ENCODE data around the gene KLF16. TPM values are rescaled to one million over a fixed set of nuclear protein-coding genes. Genes with fewer than 3 reads are reported as not detected.

KLF16 gene
- total RNA-seq, 1 donor from 2014 or later = 5.3 TPM

DNA sequence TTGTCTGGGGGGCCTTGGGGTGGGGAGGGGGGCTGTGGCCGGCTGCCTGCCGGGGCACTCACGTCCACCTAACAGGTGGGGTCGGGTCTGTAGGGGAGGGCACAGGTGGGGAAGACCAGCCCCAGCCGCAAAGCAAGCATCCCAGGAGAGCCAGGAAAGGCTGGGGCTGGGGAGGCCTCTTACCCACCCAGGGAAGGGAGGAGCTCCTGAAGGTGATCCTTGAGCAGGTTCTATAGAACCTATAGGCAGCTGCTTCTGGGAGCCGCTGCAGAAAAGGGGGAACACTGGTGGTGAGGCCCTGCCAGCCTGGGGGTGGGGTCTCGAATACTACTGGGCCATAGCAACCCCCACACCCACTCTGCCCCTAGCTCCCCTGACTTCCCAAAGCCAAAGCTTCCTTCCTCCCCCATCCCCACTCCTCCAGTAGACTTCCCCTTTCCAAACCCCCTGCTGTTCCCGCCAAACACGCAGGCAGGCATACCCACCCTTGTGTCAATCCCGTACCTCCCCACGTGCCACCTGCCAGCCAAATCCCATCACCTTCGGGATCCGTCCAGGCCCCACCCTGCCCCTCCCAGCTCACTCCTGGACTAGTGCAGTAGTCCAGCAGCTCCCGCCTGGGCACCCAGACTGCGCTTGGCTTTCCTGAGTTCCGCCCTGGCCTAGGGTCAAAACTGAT lies 5.6 kb downstream of the KLF16 start:
- DNase-seq (ENCODE audit: low read depth) = no peak
- FAIRE-seq = no peak
- H3K4me3 ChIP-seq (ENCODE audit: low read depth, low read length) = peak overlapping the region; percentile 45

DNA sequence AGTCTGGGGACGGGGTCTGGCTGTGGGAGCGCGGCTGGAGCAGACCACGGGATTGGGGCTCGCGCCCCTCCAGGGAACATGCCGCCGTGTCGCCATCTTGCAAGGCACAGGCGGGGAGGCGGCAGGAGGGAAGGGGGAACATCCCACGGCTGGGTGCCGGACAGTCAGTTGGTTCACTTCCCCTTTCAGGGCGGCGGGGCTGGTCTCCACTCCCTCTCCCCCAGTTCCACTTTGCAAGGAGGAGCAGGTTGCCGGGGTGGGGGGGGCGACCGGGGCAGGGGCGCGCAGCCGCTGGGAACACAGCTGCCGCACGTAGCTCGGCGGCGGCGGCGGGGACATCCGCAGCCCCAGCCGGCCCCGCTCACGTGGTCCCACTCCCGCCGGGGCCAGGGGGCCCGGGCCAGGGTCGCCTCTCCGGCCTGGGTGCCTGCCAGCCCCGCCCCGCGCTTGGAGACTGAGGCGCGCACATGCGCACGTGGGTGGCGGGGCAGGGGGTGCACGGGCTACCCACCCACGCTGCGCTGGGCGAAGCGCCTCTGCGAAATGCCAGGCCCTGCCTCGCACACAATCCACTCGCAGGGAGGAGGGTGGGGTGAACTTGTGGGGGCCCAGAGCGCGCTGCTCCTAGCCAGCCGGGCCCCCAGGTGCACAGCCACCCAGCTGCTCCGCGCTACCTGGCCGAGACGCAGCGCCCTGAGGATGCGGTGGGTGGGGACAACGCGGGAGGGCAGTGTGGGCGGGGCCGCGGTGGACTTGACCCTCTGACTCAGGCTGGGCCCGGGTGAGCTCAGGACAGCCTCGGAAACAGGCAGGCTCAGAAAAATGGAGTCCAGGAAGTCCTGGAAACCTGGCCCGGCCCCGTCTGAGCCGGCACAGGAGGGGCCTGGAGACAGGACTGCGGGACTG lies 6.4 kb downstream of the KLF16 start:
- peak overlapping the region; percentile 45 for H3K4me3 ChIP-seq (ENCODE audit: low read depth, low read length)
- H3K27me3 ChIP-seq (ENCODE audit: control insufficient read depth, insufficient read depth, low read length) = no peaks in the 10 kb centered on the region
- peaks cover 2% of the 10 kb centered on the region for H3K36me3 ChIP-seq (ENCODE audit: control insufficient read depth, insufficient read depth, low read length)
- no peak for TF ChIP-seq CTCF (IDR thresholded peaks at IDR 0.05; ENCODE audit: insufficient read depth, low read length, severe bottlenecking)
- no peak for FAIRE-seq
- peak; percentile 78 for DNase-seq (ENCODE audit: low read depth)

More for the DNA sequence above, 5.6 kb downstream of the KLF16 start:
- Histone ChIP-seq H3K27me3 (ENCODE audit: control insufficient read depth, insufficient read depth, low read length) (no peaks in the 10 kb centered on the region), H3K36me3 (ENCODE audit: control insufficient read depth, insufficient read depth, low read length) (peaks cover 2% of the 10 kb centered on the region)
- no peak for TF ChIP-seq CTCF (IDR thresholded peaks at IDR 0.05; ENCODE audit: insufficient read depth, low read length, severe bottlenecking)

DNA sequence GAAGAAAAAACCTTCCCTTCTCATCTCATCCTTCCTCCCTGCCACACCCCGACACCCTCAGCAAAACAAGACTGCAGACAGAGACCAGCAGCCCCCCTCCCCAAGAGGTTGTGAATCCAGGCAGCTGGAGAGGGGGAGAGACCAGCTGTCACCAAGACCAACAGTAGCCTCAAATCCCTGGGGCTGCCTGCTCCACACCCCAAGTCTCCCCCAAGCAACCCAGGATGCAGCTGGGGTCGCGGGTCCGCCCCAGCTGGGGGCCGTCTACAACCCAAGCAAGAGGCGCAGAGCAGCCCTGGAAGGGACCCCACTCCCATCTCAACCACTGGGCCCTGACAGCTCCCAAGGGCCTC lies 7.1 kb downstream of the KLF16 start:
- TF ChIP-seq CTCF (IDR thresholded peaks at IDR 0.05; ENCODE audit: insufficient read depth, low read length, severe bottlenecking) = no peak
- H3K4me3 ChIP-seq (ENCODE audit: low read depth, low read length) = peak overlapping the region; percentile 45
- H3K36me3 ChIP-seq (ENCODE audit: control insufficient read depth, insufficient read depth, low read length) = peaks cover 2% of the 10 kb centered on the region
- no peaks in the 10 kb centered on the region for H3K27me3 ChIP-seq (ENCODE audit: control insufficient read depth, insufficient read depth, low read length)
- FAIRE-seq = no peak
- DNase-seq (ENCODE audit: low read depth) = no peak

DNA sequence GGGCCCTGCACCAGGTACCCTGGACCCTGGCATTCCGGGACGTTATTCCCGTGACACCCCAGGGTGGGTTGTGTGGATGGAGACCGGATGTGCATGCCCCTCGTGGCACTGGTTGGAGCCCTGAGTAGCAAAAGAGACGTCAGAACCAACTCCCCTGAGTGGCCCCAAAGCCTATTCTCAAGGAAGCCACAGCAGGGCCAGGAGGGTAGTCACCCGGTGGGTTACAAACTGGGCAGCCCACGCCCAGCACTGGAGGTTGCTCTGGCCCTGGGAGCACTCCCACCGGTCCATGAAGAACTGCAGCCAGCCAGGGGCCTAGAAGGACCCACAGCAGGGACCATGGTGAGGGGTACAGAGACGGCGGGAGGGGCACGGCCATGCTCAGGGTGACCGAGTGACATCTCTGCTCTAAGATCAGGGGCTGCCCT lies 7.5 kb downstream of the KLF16 start:
- TF ChIP-seq CTCF (IDR thresholded peaks at IDR 0.05; ENCODE audit: insufficient read depth, low read length, severe bottlenecking) = no peak
- no peak for DNase-seq (ENCODE audit: low read depth)
- no peaks in the 10 kb centered on the region for H3K27me3 ChIP-seq (ENCODE audit: control insufficient read depth, insufficient read depth, low read length)
- no peak for FAIRE-seq
- H3K36me3 ChIP-seq (ENCODE audit: control insufficient read depth, insufficient read depth, low read length) = peaks cover 2% of the 10 kb centered on the region
- H3K4me3 ChIP-seq (ENCODE audit: low read depth, low read length) = peak overlapping the region; percentile 14

DNA sequence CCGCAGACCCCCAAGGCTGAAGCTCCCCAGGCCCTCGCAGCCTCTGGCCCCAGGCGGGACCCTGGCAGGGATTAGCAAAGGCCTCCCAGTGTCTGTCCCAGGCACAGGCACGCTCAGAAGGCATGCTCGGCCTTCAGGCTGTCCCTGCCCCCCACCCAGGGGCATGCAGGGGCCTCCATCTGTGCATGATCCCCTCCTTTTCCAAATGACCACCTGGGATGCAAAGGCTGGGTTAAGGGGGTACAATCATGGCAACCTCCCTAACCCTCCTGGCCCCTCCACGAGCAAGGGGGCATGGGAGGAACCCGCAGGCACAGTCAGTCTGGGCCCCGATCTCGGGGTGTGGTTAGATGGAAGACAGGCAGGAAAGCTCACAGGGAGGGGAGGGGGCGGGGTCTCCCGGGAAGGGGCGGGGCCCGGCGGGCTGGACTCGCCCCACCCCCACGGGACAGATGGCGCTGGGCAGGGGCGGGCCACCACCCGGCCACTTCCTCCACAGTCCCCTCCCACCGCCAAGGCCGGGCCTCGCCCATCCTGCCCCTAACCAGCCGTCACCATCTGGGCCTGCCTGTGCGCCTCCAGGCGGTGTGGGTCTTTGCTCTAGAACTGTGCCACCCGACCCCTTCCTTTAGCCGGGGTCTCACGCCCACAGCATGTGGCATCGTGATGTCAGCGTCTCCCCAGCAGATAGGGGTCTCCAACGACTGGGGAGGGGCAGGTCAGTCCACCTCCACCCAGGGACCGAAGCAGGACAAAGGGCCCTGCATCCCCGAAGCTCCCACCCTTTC lies 8.1 kb downstream of the KLF16 start:
- no peak for TF ChIP-seq CTCF (IDR thresholded peaks at IDR 0.05; ENCODE audit: insufficient read depth, low read length, severe bottlenecking)
- H3K4me3 ChIP-seq (ENCODE audit: low read depth, low read length) = peak overlapping the region; percentile 14
- DNase-seq (ENCODE audit: low read depth) = peak; percentile 71
- H3K27me3 ChIP-seq (ENCODE audit: control insufficient read depth, insufficient read depth, low read length) = no peaks in the 10 kb centered on the region
- FAIRE-seq = no peak
- H3K36me3 ChIP-seq (ENCODE audit: control insufficient read depth, insufficient read depth, low read length) = peaks cover 2% of the 10 kb centered on the region

Data from bronchial epithelial cell (primary cell).